Activated CD4-positive, alpha-beta T cell treated with anti-CD3 and anti-CD28 coated beads, Interleukin-2, amount 50 U/mL, for 48 hours (primary cell): ENCODE results near the gene SPANXN2.
"Not testable (repeated sequence)": the region's sequence is repeated elsewhere in the genome, so short reads cannot be mapped to it uniquely, and the experiment has no call there.

Source experiments
- DNase-seq, 2 experiments: peaks; one replicate each; pipeline ENCODE4 v3.0.0-alpha.2; 2020

The SPANXN2 gene

GRCh38 chrX:143720652-143721051 is at the start of gene SPANXN2:
Gene SPANXN2 (minus strand): TSS chrX:143720752. CDS start chrX:143720668, 84 bp downstream.
- DNase-seq, result not testable (repeated sequence)

- DNase-seq, result no peak
Measured at GRCh38 chrX:143768976-143769375, 48.4 kb upstream of the SPANXN2 start.

- DNase-seq, result not testable (repeated sequence)
Measured at GRCh38 chrX:143767789-143768188, 47.2 kb upstream of the SPANXN2 start.

- DNase-seq, result no peak
Measured at GRCh38 chrX:143757887-143758286, 37.3 kb upstream of the SPANXN2 start.

GRCh38 chrX:143757375-143757774 is 36.8 kb upstream of the SPANXN2 start:
- no peak for DNase-seq

GRCh38 chrX:143754183-143754582 is 33.6 kb upstream of the SPANXN2 start:
- no peak for DNase-seq

GRCh38 chrX:143733866-143734265 is 13.3 kb upstream of the SPANXN2 start:
- DNase-seq, result no peak

- no peak for DNase-seq
Measured at GRCh38 chrX:143726296-143726695, 5.7 kb upstream of the SPANXN2 start.

- no peak for DNase-seq
Measured at GRCh38 chrX:143701460-143701859, 19.1 kb downstream of the SPANXN2 start.

GRCh38 chrX:143694885-143695284 is 25.7 kb downstream of the SPANXN2 start:
- DNase-seq, result no peak

- DNase-seq, result no peak
Measured at GRCh38 chrX:143683486-143683885, 37.1 kb downstream of the SPANXN2 start.

- no peak for DNase-seq
Measured at GRCh38 chrX:143674926-143675325, 45.6 kb downstream of the SPANXN2 start.

- no peak for DNase-seq
Measured at GRCh38 chrX:143669395-143669794, 51.2 kb downstream of the SPANXN2 start.

GRCh38 chrX:143664302-143664701 is 56.2 kb downstream of the SPANXN2 start:
- no peak for DNase-seq

GRCh38 chrX:143663755-143664154 is 56.8 kb downstream of the SPANXN2 start:
- no peak for DNase-seq
